Mucosa of rectum (tissue), 2 donors: Measurements from ENCODE around the gene NDE1.
"Not testable (repeated sequence)": the region's sequence is repeated elsewhere in the genome, so short reads cannot be mapped to it uniquely, and the experiment has no call there.

ENCODE experiments used
- H3K27ac ChIP-seq, 2 donors: one replicate each; pipeline ENCODE4 v1.7.0; 2013; ENCODE audit warnings: inconsistent platforms in 2 of 2, low read depth in 2 of 2, low read length in 2 of 2
- H3K27me3 ChIP-seq, 2 donors: one replicate each; pipeline ENCODE4 v1.7.0; 2013; ENCODE audit warnings: low read length in 2 of 2; ENCODE audit not compliant: control insufficient read depth in 2 of 2, insufficient read depth in 2 of 2
- H3K36me3 ChIP-seq, 2 donors: one replicate each; pipeline ENCODE4 v1.7.0; 2013; ENCODE audit warnings: low read length in 2 of 2; ENCODE audit not compliant: control insufficient read depth in 2 of 2, insufficient read depth in 2 of 2
- H3K4me1 ChIP-seq, 2 donors: one replicate each; pipeline ENCODE4 v1.7.0; 2013; ENCODE audit warnings: low read length in 2 of 2, mild to moderate bottlenecking in 1 of 2; ENCODE audit not compliant: control insufficient read depth in 2 of 2, insufficient read depth in 2 of 2
- H3K4me3 ChIP-seq, 2 donors: one replicate each; pipeline ENCODE4 v1.7.0; 2013; ENCODE audit warnings: low read length in 2 of 2
- H3K9ac ChIP-seq, 2 donors: one replicate each; pipeline ENCODE4 v1.7.0; 2013; ENCODE audit warnings: low read length in 2 of 2, low read depth in 1 of 2, mild to moderate bottlenecking in 1 of 2
- H3K9me3 ChIP-seq, 2 donors: one replicate each; pipeline ENCODE4 v1.7.0; 2013; ENCODE audit warnings: low read length in 2 of 2; ENCODE audit not compliant: control insufficient read depth in 2 of 2
- donor health status: healthy.
- donor health status: Normal muscosa, but diverticular disease.

NDE1 gene

DNA sequence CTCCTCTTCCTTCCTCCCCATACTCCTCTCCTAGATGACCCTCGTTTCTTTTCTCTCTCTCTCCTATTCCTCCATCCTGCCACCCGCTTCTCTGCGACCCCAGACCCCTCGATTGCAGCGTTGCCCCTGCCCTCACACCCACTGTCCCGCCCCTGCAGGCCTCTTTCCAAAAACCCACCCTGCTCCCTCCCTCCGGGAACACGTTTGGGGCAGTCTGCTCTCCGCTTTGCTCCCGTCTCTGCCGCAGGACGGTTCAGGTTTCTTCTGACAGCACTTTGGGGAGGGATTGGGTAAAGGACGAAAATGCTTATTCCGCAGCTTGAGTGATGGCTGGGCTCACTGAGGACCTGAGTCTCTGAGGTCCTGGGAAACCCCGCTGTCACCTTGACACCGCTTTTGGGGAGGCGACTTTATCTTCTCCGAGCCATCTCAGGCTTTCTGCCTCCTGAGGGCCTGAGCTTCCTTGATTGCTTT is 690 bp downstream of the NDE1 start:
- Histone ChIP-seq H3K4me3 (peak overlapping the region; percentile 91 to 96), H3K36me3 (no peaks in the 10 kb centered on the region), H3K27me3 (no peaks in the 10 kb centered on the region), H3K9ac (peak overlapping the region; percentile 92 to 96), H3K4me1 (peaks cover 5 to 12% of the 10 kb centered on the region in 2 donors), H3K9me3 (no peaks in the 10 kb centered on the region), H3K27ac (peak overlapping the region; percentile 81 to 90)

DNA sequence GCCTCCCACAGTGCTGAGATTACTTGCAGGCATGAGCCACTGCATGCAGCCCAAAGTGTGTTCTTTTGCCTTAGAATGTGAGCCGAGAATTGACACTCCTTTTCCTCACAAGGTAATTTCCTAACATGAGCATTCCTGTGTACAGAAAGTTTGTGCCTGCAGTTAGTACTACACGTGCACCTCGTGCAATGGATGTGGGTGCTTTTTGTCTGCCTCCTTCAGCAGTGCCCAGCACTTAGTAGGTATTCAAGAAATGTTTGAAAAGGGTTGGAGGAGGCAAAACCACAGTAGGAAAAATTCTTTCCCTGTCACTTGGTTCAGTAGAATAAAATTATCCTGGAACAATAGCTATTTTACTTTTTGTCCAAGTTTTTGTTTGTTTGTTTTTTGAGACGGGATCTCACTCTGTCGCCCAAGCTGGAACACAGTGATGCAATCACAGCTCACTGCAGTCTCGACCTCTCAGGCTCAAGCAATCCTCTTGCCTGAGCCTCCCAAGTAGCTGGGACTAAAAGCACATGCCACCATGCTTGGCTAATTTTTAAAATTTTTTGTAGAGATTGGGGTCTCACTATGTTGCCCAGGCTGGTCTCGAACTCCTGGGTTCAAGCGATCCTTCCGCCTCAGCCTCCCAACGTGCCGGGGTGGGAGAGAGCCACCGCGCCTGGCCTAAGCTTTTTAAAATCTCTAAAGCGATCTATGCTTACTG is 2.4 kb downstream of the NDE1 start:
- no peaks in the 10 kb centered on the region for H3K9me3 ChIP-seq
- H3K27ac ChIP-seq: no peak overlapping the region
- H3K4me1 ChIP-seq: peaks cover 5 to 12% of the 10 kb centered on the region in 2 donors
- H3K27me3 ChIP-seq: no peaks in the 10 kb centered on the region
- H3K36me3 ChIP-seq: no peaks in the 10 kb centered on the region
- H3K9ac ChIP-seq: no peak overlapping the region
- no peak overlapping the region for H3K4me3 ChIP-seq

DNA sequence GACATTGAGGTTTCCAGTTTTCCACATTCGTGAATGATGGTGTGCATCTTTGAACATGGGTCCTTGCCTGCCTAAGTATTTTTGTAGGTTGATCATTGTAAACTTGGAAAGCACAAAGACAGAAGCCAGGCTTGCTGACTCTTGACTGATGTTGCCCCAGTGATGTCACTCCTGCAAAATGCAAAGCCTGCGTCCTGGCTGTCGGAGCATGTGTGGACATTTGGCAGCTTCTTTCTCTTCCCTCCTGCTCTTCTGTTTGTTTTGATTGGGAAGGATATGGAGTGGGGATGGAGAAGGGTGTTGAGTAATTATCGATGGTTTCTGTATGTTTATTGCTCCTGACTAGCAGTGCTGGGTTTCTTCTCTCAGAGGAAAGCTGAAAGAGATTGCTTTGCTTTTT is 3.2 kb downstream of the NDE1 start:
- Histone ChIP-seq H3K9ac (no peak overlapping the region), H3K4me3 (no peak overlapping the region), H3K4me1 (peaks cover 5 to 12% of the 10 kb centered on the region in 2 donors), H3K9me3 (no peaks in the 10 kb centered on the region), H3K27ac (no peak overlapping the region), H3K36me3 (no peaks in the 10 kb centered on the region), H3K27me3 (no peaks in the 10 kb centered on the region)

DNA sequence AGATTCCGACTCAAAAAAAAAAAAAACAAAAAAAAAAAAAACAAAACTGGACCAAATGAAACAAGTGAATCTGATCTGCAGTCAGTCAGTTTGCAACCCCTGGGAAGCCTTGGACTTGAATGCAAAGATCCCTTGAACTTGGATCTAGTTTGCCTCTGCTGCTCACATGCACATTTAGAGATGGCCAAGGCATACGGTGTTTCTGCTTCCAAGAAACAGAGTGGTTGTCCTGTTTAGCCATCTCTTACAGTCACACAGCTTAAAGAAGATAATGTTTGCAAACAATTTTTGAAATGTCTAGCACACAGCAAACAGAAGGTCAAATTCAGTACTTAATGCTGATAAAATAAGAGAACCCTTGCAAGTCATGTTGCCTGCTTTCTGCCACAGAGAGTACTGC is 4.5 kb downstream of the NDE1 start:
- Histone ChIP-seq H3K36me3 (no peaks in the 10 kb centered on the region), H3K9me3 (no peaks in the 10 kb centered on the region), H3K9ac (no peak overlapping the region), H3K4me3 (no peak overlapping the region), H3K27ac (no peak overlapping the region), H3K4me1 (peaks cover 3 to 9% of the 10 kb centered on the region in 2 donors), H3K27me3 (no peaks in the 10 kb centered on the region)

DNA sequence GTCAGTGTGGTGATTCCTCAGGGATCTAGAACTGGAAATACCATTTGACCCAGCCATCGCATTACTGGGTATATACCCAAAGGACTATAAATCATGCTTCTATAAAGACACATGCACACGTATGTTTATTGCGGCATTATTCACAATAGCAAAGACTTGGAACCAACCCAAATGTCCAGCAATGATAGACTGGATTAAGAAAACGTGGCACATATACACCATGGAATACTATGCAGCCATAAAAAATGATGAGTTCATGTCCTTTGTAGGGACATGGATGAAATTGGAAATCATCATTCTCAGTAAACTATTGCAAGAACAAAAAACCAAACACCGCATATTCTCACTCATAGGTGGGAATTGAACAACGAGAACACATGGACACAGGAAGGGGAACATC is 5.5 kb downstream of the NDE1 start:
- not testable (repeated sequence) for H3K27ac ChIP-seq, H3K4me3 ChIP-seq, H3K27me3 ChIP-seq, H3K36me3 ChIP-seq, H3K9ac ChIP-seq, H3K9me3 ChIP-seq, H3K4me1 ChIP-seq

DNA sequence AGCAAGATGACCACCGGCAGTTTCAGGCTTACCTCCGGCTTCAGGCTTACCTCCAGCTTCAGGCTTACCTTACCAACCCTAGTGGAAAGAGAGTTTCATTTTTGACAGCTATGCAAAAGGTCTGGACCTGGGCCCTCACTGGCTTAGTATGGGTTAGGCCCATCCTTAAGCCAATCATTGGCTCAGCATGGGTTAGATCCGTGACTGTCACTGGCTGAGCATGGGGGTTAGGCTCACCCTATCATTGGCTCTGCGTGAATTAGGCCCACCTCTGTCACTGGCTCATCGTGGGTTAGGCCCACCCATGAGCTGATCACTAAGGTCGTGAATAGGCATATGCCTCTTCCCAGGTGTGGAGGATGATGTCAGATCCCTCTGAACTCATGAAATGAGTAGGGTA is 8.1 kb downstream of the NDE1 start:
- Histone ChIP-seq H3K36me3 (peaks cover 2% of the 10 kb centered on the region in 2 donors), H3K9me3 (no peaks in the 10 kb centered on the region), H3K27ac (no peak overlapping the region), H3K27me3 (no peaks in the 10 kb centered on the region), H3K4me1 (no peaks in the 10 kb centered on the region), H3K9ac (no peak overlapping the region), H3K4me3 (no peak overlapping the region)

DNA sequence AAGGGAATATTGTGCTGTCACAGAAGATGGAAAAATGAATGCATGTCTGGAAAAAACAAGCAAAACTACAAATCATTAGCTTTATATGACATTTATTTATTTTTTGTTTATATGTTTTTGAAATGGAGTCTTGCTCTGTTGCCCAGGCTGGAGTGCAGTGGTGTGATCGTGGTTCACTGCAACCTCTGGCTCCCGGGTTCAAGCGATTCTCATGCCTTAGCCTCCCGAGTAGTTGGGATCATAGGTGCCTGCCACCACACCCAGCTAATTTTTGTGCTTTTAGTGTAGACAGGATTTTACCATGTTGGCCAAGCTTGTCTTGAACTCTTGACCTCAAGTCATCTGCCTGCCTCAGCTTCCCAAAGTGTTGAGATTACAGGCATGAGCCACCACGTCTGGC is 8.5 kb downstream of the NDE1 start:
- Histone ChIP-seq H3K36me3 (peaks cover 2% of the 10 kb centered on the region in 2 donors), H3K4me3 (no peak overlapping the region), H3K27me3 (no peaks in the 10 kb centered on the region), H3K4me1 (no peaks in the 10 kb centered on the region), H3K9me3 (no peaks in the 10 kb centered on the region), H3K9ac (no peak overlapping the region), H3K27ac (no peak overlapping the region)

DNA sequence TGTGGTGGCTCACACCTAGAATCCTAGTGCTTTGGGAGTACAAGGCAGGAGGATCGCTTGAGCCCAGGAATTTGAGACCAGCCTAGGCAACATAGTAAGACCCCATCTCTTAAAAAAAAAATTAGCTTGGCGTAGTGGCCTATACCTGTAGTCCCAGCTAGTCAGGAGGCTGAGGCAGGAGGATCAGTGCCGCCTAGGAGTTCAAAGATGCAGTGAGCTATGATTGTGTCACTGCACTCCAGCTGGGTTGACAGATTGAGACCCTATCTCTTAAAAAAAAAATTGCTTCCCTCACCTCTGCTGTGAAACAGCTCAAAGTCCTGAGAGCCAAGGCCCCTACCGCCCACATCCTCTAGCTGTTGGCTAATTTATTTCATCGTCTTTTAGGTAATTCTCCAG is 10.2 kb downstream of the NDE1 start:
- H3K27me3 ChIP-seq: no peaks in the 10 kb centered on the region
- H3K4me3 ChIP-seq: no peak overlapping the region
- H3K4me1 ChIP-seq: no peaks in the 10 kb centered on the region
- no peaks in the 10 kb centered on the region for H3K9me3 ChIP-seq
- H3K9ac ChIP-seq: no peak overlapping the region
- no peak overlapping the region for H3K27ac ChIP-seq
- peaks cover 8 to 9% of the 10 kb centered on the region in 2 donors for H3K36me3 ChIP-seq

DNA sequence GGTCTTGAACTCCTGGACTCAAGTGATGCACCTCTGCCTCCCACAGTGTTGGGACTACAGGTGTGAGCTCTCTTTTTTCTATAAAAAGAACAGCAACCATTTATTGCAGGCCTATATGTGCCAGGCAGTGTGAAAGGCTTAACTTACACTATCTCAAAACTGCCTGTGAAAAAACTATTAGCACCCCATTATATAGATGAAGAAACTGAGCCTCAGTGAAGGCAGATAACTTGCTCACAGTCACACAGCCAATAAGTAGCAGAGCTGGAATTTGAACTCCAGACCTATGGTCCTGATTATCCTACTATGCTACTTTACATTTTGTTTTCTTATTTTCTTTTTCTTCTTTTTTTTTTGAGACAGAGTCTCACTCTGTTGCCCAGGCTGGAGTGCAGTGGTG is 15.1 kb downstream of the NDE1 start:
- H3K4me3 ChIP-seq: no peak overlapping the region
- no peaks in the 10 kb centered on the region for H3K27me3 ChIP-seq
- no peak overlapping the region for H3K9ac ChIP-seq
- H3K4me1 ChIP-seq: no peaks in the 10 kb centered on the region
- no peak overlapping the region for H3K27ac ChIP-seq
- peaks cover 35 to 36% of the 10 kb centered on the region in 2 donors for H3K36me3 ChIP-seq
- no peaks in the 10 kb centered on the region for H3K9me3 ChIP-seq

DNA sequence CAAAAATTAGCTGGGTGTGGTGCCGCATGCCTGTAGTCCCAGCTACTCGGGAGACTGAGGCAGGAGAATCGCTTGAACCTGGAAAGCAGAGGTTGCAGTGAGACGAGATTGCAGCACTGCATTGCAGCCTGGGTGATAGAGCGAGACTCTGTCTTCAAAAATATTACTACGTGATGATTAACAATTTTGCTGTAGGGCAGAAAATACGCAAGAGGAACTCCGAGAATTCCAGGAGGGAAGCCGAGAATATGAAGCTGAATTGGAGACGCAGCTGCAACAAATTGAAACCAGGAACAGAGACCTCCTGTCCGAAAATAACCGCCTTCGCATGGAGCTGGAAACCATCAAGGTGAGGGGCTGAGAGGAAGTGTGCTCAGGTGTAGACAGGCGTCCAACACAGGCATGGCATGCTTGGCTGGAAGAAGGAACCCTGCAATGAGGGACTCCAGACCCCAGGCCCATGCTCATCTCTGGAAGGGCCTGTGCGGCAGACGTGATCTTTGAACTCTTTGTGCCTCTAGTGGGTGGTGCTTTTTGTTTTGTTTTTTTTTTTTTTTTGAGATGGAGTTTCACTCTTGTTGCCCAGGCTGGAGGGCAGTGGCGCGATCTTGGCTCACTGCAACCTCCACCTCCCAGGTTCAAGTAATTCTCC is 17.2 kb downstream of the NDE1 start:
- Histone ChIP-seq H3K27ac (no peak overlapping the region), H3K27me3 (no peaks in the 10 kb centered on the region), H3K9ac (no peak overlapping the region), H3K4me1 (peaks cover 0 to 1% of the 10 kb centered on the region in 2 donors), H3K9me3 (no peaks in the 10 kb centered on the region), H3K4me3 (no peak overlapping the region), H3K36me3 (peaks cover 39 to 48% of the 10 kb centered on the region in 2 donors)
